Activated effector memory CD4-positive, alpha-beta T cell treated with Interleukin-2 at 50 U/mL for 16 hours (primary cell): ENCODE data around the gene PFKFB4.
"Not testable (repeated sequence)": the region's sequence is repeated elsewhere in the genome, so short reads cannot be mapped to it uniquely, and the experiment has no call there.

ENCODE experiments used
- DNase-seq: peaks from one replicate; pipeline ENCODE4 v3.0.0-alpha.2; 2020

Gene PFKFB4

DNA sequence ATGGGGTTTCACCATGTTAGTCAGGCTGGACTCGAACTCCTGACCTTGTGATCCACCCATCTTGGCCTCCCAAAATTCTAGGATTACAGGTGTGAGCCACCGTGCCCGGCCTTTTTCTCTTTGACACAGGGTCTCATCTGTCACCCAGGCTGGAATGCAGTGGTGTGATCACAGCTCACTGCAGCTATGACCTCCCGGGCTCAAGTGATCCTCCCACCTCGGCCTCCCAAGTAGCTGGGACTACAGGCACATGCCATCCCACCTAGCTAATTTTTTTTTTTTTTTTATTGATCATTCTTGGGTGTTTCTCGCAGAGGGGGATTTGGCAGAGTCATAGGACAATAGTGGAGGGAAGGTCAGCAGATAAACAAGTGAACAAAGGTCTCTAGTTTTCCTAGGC is 73.8 kb downstream of the PFKFB4 start:
- DNase-seq = not testable (repeated sequence)

GRCh38 chr3:48480891-48481290 is 75.7 kb downstream of the PFKFB4 start:
- not testable (repeated sequence) for DNase-seq

DNA sequence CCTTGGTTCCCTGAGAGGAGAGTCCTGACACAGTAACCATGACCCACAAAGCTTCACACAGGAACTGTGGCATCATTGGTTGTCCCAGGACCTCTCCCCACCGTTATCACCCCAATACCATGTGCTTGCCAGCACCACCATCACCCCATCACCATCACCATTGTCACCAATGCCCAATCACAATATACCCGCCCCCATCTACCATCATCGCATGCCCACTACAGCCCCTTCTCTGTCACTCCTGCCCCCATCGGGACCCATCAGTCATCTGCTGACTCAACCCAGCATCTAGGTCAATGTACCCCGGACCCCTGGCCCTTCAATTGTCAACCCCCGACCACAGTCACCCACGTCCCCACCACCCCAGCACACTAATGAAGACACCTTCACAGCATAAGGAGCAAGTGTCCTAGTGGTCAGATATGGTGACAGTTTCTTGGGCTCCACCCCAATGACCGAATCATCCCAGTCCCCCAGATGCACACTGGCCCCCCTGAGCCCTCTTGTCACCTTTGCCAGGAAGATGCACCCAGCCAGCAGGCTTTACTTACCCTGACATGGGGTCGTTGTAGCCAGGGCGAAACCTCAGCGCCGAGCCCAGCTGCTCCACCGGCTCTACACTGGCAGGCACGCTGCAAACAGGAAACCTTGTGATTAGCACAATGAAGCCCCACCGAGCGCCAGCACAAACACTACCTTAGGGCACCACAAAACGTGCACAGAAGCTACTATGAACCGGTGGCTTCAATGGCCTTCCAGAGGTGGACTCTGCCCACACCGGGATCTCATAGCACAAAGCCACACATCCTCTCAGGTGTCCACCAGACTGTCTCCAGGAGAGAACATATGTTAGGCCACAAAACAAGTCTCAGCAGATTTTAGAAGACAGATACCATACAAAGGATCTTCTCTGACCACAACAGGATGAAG is 77.7 kb downstream of the PFKFB4 start:
- DNase-seq = peak; percentile 65

- DNase-seq = no peak
Observed at GRCh38 chr3:48477959-48478520, 78.6 kb downstream of the PFKFB4 start.

DNA sequence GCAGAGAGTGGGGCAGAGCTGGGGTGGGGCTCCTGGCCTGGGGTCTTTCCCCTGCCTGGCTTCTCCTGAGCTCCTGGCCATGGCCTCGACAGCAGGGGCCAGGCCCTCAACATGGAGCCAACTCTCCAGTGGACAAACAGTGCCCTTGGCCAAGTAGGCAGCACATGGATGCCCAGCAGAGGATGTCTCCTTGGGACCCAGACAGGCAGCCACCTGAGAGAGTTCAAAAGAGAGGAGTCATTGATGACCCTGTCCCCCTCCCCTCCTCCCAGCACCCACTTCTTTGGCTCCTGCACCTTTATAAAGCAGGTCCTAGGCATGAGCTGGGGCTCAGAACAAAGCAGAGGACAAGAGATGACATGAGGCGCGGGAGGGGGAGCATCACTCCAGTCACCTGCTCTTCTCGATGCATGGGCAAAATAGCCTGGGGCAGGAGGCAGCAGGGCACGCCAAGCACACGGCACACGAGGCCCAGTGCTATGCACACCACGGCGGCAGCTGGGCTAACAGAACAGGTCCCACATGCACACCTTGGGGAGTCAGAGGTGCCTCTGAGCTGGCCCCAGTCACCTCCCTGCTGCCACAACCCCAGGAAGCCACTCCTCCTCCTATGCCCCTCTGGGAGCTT is 80.1 kb downstream of the PFKFB4 start:
- DNase-seq = no peak

GRCh38 chr3:48475188-48475587 is 81.4 kb downstream of the PFKFB4 start:
- no peak for DNase-seq

GRCh38 chr3:48474619-48475018 is 82.0 kb downstream of the PFKFB4 start:
- no peak for DNase-seq

- not testable (repeated sequence) for DNase-seq
Observed at GRCh38 chr3:48474031-48474430, 82.6 kb downstream of the PFKFB4 start.

GRCh38 chr3:48473617-48473952 is 83.0 kb downstream of the PFKFB4 start:
- DNase-seq = no peak

- peak; percentile 88 for DNase-seq
Observed at GRCh38 chr3:48472923-48473616, 83.5 kb downstream of the PFKFB4 start.

DNA sequence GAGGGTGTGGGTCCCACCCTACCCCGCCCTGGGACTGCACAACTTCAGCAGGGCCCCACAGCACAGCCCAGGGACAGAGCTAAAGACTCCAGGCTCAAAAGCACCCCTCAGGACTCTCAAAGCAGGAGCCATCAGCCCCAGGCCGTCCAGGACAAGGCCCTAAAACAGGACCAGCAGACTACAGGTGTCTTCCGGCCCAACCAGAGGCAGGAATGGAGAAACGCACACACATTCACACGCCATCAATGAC is 84.0 kb downstream of the PFKFB4 start:
- DNase-seq = no peak

- DNase-seq = no peak
Observed at GRCh38 chr3:48470286-48470685, 86.3 kb downstream of the PFKFB4 start.

DNA sequence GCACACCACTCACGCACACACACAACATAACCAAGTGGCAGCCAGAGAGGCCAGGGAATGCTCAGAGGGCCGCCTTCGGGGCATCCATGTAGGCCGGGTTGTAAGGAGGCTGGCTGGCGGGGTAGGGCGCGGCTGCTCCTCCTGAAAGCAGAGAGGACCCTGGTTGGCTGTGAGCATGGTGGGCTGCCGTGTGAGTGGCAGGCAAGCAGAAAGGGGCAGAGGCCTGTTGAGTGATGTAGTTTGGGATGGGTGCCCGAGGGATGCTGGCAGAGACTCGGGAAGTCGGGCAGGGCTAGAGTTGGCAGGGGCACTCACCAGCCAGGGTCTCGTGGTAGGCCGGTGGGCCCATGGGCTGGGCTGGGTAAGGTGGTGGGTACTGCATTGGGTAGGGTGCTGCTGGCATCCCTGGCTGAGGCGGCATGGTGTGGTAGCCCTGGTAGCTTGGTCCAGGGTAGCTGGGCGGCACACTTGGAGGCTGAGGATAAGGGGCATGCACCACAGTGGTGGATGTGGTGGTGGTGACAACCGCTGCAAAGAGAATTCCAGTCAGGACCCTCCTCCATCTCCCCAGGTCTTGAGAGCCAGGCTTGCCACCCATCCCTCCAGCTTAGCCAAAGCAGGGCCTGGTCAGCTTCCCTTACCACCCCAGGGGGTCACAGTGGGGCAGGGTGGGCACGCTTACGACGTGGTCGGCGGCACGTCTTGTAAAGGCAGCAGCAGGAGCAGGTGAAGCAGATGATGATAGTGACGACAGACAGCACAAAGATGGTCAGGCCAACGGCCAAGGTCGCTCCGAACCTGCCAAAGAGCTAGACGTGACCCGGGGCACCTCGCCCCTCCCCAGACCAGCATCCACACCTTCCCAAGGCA is 87.3 kb downstream of the PFKFB4 start:
- DNase-seq = no peak

GRCh38 chr3:48468329-48468731 is 88.3 kb downstream of the PFKFB4 start:
- no peak for DNase-seq
